DND-41 (cell line): Measurements from ENCODE around the gene GADD45A.

Experiments used
- CTCF ChIP-seq: IDR thresholded peaks from 2 replicates; pipeline ENCODE4 v1.5.1; 2012; ENCODE audit warnings: borderline replicate concordance, low read length, moderate library complexity, mild to moderate bottlenecking; ENCODE audit not compliant: poor library complexity, severe bottlenecking; ENCODE audit errors: extremely low read depth
- EZH2 ChIP-seq: IDR thresholded peaks from 3 replicates; pipeline ENCODE4 v1.6.1; 2012; ENCODE audit warnings: borderline replicate concordance, low read depth, mild to moderate bottlenecking, moderate library complexity, low read length, inconsistent platforms; ENCODE audit not compliant: severe bottlenecking

GRCh38 chr1:67647814-67648358 lies 37.1 kb upstream of the GADD45A start:
- no peak for TF ChIP-seq CTCF
- no peak for TF ChIP-seq EZH2
